SK-N-SH treated with all-trans-retinoic acid at 6 μM for 48 hours (cell line): ENCODE data around the gene PTPRJ.

Experiments
- ARNTL ChIP-seq: fragments of 450-650 bp; formaldehyde crosslinking; IDR thresholded peaks from 2 replicates; pipeline ENCODE4 v1.5.0; 2020; ENCODE audit warnings: low read depth, mild to moderate bottlenecking, moderate library complexity, borderline replicate concordance
- BACH2 ChIP-seq: fragments of 250-450 bp; sonication (Bioruptor Pico); IDR thresholded peaks from 2 replicates; pipeline ENCODE4 v1.9.0; 2021; ENCODE audit warnings: mild to moderate bottlenecking, borderline replicate concordance

- TF ChIP-seq ARNTL (CRISPR knock-in tag), result no peak
- no peak for TF ChIP-seq BACH2 (CRISPR knock-in tag)
Observed at GRCh38 chr11:48101958-48102357, 121.6 kb downstream of the PTPRJ start.
